ENCODE results near the gene MALAT1.
"Not testable (repeated sequence)": the region's sequence is repeated elsewhere in the genome, so short reads cannot be mapped to it uniquely, and the experiment has no call there.

Gene MALAT1

DNA sequence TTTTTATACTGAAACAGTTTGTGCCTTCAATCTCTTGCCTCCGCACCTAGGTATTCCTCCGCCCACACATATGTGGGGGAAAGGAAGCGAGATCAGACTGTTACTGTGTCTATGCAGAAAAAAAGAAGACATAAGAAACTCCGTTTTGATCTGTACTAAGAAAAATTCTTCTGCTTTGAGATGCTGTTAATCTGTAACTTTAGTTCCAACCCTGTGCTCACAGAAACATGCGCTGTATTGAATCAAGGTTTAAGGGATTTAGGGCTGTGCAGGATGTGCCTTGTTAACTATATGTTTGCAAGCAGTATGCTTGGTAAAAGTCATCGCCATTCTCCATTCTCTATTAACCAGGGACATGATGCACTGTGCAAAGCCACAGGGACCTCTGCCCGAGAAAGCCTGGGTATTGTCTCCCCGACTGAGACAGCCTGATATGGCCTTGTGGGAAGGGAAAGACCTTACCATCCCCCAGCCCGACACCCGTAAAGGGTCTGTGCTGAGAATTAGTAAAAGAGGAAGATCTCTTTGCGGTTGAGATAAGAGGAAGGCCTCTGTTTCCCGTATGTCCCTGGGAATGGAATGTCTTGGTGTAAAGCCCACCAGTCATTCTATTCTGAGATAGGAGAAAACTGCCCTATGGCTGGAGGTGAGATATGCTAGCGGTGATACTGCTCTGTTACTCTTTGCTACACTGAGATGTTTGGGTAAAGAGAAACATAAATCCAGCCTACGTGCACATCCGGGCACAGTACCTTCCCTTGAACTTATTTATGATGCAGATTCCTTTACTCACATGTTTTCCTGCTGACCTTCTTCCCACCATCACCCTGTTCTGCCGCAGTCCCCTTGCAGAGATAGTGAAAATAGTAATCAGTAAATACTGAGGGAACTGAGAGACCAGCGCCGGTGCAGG is 24.1 kb downstream of the MALAT1 start:
- not testable (repeated sequence) for DNase-seq (ENCODE audit: low spot score)

DNA sequence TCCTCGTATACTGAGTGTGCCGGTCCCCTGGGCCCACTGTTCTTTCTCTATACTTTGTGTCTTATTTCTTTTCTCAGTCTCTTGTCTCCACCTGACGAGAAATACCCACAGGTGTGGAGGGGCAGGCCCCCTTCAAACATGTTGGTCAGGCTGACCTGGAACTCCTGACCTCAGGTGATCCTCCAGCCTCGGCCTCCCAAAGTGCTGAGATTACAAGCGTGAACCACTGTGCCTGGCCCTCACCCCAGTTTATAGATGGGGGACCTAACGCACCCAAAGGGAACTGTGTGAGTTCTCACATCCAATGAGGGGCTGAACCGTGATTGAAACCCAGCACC is 24.8 kb downstream of the MALAT1 start:
- DNase-seq (ENCODE audit: low spot score), result not testable (repeated sequence)

DNA sequence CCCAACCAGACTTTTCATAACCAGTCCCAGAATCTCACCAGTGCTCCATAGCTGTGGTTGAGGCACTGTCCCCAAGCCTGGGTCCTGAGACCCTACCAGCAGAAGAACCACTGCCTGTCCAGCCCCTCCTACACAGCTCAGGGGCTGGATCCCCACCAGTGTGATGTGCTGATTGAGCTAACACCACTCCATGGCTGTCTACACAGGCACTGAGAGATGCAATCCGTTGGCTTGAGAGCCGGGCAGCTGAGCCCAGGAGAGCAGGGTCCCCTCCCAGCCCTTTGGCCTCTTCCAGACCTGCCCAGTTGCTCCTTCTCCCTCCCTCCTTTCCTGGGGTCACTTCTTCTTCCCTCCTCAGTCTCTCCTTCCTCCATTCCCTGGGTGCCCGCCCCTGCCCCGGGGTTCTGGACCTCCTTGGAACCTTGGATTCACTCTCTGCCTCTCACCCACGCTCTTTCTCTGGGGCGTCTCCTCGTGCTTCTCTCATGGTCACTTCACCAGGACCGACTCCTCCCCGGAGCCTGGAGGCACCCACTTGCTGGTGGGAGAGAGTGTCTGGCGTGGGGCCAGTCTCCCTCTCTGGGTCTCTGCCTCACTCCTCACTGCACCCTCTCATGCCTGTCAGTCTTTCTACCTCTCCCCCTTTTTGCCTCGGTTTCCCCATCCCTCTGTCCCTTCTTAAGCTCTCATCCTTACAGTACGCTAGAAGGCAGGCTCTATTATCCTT is 25.3 kb downstream of the MALAT1 start:
- no peak for DNase-seq (ENCODE audit: low spot score)

DNA sequence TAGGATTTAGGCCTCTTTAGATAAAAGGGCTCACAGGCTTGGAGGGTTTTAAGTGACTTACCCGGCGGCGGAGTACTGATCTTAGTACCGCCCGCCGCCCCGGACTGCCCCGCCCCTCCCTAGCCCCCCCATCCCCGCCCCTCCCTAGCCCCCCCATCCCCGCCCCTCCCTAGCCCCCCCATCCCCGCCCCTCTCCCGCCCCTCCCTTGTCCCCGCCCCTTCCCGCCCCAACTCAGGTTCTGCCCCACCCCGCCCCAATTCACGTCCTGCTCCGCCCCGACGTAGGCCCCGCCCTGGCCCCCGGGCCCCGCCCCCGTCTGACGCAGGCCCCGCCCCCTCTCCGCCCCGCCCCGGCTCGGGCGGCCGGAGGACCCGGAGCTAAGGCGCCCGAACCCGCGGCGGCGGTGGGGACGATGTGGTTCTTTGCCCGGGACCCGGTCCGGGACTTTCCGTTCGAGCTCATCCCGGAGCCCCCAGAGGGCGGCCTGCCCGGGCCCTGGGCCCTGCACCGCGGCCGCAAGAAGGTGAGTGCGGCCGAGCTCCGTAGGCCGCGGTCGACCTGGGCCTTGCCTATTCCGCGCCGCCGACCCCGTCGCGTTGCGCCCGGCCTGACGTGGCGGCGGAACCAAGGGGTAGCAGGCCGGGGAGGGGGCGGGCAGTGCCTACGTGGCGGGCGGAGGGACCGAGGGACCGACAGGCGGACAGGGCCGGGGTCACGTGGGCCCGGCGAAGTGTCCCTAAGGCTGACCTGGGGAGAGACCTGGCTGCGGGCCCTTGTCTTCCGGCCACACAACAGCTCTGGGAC is 26.1 kb downstream of the MALAT1 start, which contains the start of gene SCYL1:
Gene SCYL1 (plus strand): TSS at position 343 of the 805 bp plus-strand sequence. CDS start 71 bp downstream, at position 414.
- no peak for DNase-seq (ENCODE audit: low spot score)

DNA sequence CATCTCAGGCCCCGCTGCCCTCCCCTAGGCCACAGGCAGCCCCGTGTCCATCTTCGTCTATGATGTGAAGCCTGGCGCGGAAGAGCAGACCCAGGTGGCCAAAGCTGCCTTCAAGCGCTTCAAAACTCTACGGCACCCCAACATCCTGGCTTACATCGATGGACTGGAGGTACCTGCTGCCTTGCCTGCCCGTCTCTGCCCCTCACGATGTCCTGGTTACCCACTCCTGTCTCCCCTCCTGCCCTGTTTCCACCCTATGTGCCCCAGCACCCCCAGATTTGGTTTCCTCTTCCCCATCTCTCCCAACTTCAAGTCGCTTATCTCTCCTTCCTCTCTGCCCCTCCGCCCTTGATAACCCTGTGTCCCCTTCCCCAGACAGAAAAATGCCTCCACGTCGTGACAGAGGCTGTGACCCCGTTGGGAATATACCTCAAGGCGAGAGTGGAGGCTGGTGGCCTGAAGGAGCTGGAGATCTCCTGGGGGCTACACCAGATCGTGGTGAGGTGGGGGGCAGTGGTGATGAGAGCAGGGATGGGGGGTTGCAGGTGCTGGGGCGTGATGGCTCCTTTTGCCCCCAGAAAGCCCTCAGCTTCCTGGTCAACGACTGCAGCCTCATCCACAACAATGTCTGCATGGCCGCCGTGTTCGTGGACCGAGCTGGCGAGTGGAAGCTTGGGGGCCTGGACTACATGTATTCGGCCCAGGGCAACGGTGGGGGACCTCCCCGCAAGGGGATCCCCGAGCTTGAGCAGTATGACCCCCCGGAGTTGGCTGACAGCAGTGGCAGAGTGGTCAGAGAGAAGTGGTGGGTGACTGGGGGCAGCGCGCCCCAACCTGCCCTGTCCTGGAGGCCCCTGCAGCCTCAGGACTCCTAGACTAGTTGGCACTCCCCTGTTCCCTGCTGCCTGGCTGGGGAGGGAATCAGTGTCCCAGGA is 27.0 kb downstream of the MALAT1 start:
- DNase-seq (ENCODE audit: low spot score), result no peak

DNA sequence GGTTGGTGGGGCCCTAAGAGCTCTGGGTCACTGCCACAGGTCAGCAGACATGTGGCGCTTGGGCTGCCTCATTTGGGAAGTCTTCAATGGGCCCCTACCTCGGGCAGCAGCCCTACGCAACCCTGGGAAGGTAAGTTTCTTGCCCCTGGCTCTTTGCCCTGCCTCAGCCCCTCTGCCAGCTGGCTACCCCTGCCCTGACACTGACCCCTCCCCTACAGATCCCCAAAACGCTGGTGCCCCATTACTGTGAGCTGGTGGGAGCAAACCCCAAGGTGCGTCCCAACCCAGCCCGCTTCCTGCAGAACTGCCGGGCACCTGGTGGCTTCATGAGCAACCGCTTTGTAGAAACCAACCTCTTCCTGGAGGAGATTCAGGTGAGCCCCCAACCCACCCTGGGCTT is 27.9 kb downstream of the MALAT1 start:
- DNase-seq (ENCODE audit: low spot score), result no peak

DNA sequence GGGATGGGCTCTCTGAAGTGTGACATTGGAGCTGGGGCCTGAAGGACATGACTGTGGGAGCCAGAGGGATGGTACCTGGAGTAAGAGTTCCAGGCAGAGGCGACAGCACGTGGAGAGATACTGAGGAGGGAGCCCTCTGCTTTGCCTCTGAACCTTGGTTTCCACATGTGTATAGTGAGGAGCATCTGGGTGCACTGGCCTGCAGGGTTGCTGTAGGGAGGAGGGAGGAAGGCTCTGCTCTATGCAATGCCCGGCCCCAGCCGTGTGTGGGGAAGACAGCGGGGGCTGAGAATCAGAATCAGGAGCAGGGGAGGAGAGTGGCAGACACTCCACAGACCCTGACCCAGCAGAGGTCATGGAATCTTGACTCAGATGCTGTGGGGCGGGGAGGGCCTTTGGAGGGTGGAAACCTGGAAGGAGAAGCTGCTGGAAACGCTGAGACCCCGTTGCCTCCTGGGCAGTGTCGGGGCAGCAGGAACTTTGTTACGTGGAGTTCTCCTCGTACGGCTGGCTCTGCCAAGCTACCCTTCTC is 30.0 kb downstream of the MALAT1 start:
- DNase-seq (ENCODE audit: low spot score), result no peak

DNA sequence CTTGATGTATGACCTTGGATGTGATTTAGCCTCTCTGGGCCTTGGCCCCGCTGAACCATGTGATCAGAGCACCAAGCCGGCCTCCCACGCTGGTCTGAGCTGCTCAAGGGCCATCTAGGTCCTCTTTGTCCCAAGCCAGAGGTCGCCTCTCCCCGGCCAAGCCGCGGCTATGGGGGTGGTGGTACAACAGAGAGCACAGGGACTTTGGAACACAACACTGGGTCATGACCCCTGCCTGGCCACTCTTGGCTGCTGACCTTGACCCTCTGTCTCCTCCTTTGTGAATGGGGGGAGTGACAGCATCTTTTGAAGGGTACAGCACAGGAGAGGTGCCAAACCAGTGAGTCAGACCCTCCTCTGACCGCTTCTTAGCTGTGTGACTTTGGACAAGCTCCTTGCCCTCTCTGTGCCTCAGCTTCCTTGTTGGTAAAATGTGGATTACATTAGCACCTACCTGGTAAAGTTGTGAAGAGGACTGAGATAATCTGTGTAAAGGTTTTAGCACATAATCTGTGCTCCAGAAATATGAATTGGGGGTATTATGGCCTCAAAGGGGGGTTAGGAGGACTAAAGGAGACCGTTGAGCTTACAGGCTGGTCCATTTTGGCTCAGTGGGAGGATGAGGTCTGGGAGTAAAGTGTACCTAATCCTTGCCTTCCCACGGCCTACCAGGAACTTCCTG is 30.8 kb downstream of the MALAT1 start:
- DNase-seq (ENCODE audit: low spot score), result no peak

DNA sequence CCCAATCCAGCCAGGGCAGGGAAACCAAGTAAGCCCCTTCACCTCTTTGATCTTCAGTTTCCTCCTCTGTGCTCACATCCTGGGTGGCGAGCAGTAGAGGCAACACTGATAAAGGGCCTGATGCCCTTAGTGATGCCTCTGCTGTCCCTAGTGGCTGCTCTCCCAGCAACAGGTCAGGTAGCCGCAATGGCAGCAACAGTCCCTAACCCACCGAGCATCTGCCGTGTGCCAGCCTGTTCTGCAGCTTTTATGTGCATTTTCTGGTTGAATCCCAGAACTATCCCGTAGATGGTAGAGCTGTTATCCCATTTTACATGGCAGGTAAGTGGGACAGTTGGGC is 31.3 kb downstream of the MALAT1 start:
- no peak for DNase-seq (ENCODE audit: low spot score)

DNA sequence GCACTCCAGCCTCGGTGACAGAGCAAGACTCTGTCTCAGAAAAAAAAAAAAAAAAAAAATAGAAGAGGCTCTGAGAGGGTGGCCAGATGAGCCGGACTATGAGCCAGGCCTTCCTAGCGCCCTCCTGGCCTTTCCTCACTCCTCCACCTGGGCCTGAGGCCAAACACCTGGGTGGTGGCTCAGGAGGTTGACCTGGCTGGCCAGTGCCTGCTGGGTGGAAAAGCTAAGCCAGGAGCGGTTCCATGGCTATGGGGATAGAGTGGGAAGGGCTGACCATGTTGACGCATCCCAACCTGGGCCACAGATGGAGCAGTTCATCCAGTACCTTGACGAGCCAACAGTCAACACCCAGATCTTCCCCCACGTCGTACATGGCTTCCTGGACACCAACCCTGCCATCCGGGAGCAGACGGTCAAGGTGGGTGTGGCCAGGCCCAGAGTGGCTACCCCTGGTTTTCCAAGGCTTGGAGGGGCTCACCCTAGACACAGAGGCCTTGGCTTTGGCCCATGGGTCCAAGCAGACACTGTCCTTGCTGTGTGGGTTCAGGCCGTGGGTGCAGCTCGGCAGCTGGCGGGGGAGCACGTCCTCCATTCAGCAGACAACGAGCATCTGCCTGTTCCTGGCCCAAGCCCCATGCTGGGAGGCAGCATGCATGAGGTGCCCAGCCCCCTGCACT is 33.7 kb downstream of the MALAT1 start:
- DNase-seq (ENCODE audit: low spot score), result no peak

DNA sequence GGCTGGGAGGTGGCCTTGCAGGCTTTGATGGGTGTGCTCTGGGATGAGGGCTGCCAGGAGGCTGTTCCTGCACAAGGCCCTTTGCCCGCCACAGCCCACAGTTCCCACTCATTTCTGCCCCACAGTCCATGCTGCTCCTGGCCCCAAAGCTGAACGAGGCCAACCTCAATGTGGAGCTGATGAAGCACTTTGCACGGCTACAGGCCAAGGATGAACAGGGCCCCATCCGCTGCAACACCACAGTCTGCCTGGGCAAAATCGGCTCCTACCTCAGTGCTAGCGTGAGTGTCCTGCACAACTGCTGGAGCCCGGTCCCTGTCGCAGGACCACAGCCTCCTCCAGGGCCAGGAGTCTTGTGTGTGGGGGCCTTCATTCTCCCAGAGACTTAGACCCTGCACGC is 36.3 kb downstream of the MALAT1 start:
- DNase-seq (ENCODE audit: low spot score), result no peak

DNA sequence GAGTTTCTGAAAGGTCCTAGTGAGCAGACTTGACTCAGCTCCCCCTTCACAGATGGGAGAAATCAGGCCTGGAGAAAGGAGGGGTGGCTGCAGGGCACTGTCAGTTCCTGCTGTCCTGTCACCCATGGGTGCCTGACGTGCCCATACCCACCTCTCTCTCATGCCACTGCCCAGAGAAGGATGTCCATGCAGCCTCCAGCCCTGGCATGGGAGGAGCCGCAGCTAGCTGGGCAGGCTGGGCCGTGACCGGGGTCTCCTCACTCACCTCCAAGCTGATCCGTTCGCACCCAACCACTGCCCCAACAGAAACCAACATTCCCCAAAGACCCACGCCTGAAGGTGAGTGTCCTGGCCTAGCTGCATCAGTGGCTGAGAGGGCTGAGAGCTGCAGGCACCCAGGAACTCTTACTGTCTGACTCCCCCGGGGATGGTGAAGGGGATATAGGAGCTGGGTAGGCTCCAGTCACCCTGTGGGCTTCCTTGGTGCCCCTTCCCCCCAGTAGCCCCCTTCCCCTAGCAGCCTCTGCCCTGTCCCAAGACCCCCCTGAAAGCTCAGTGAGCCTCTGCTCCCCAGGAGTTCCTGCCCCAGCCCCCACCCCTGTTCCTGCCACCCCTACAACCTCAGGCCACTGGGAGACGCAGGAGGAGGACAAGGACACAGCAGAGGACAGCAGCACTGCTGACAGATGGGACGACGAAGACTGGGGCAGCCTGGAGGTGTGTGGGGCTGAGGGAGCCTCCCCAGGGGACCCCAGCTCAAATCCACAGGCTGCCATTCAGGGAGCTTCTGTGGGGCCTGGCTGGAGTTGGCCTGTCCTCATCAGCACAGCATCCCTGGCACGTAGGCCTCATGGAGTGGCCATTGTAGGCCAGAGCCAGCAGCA is 37.8 kb downstream of the MALAT1 start:
- DNase-seq (ENCODE audit: low spot score), result no peak

DNA sequence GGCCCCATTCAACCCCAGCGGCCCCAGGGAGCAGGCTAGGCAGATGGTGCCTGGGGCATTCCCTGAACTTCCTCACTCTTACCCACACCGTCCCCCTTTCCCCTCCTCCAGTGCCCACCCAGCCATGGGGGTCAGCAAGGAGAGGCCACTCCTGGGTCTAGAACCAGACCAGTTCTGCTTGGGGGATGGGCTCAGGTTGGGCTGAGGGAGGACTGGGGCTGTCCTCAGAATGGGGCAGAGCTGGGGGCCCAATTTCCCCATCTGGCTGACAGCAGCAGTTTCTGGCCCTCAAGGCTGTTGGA is 38.4 kb downstream of the MALAT1 start:
- no peak for DNase-seq (ENCODE audit: low spot score)

DNA sequence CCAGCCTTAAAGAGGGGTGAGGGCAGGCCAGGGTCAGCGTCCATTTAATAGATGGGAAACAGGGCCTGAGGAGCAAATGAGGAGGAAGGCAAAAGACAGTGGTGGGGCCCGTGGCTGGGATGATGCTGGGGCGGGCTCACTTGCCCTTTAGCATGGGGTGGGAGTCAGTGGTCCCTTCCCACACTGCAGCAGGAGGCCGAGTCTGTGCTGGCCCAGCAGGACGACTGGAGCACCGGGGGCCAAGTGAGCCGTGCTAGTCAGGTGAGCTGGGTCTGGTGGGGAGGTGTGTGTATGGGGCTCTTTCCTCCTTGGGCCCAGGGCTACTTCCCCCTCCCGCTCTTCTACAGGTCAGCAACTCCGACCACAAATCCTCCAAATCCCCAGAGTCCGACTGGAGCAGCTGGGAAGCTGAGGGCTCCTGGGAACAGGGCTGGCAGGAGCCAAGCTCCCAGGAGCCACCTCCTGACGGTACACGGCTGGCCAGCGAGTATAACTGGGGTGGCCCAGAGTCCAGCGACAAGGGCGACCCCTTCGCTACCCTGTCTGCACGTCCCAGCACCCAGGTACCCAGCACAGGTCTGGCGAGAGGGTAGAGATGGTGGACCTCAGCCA is 38.9 kb downstream of the MALAT1 start:
- DNase-seq (ENCODE audit: low spot score), result no peak

DNA sequence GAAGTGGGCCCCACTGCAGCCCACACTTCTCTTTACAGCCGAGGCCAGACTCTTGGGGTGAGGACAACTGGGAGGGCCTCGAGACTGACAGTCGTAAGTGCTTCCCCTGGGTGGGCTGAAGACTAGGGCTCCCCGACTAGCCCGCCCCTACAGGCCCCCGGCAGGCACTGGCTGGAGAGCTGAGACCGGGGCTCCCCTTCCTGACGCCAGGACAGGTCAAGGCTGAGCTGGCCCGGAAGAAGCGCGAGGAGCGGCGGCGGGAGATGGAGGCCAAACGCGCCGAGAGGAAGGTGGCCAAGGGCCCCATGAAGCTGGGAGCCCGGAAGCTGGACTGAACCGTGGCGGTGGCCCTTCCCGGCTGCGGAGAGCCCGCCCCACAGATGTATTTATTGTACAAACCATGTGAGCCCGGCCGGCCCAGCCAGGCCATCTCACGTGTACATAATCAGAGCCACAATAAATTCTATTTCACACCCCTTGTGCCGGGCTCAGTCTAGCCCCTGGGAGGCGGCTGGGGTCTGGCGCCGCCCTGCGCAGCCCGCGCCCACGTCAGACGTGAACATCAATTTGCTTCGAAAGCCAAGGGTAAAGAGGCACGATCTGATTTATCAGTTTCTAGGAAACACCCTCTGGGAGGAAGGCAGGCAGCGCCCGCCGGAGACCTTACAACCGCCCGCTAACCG is 39.5 kb downstream of the MALAT1 start:
- DNase-seq (ENCODE audit: low spot score), result no peak

DNA sequence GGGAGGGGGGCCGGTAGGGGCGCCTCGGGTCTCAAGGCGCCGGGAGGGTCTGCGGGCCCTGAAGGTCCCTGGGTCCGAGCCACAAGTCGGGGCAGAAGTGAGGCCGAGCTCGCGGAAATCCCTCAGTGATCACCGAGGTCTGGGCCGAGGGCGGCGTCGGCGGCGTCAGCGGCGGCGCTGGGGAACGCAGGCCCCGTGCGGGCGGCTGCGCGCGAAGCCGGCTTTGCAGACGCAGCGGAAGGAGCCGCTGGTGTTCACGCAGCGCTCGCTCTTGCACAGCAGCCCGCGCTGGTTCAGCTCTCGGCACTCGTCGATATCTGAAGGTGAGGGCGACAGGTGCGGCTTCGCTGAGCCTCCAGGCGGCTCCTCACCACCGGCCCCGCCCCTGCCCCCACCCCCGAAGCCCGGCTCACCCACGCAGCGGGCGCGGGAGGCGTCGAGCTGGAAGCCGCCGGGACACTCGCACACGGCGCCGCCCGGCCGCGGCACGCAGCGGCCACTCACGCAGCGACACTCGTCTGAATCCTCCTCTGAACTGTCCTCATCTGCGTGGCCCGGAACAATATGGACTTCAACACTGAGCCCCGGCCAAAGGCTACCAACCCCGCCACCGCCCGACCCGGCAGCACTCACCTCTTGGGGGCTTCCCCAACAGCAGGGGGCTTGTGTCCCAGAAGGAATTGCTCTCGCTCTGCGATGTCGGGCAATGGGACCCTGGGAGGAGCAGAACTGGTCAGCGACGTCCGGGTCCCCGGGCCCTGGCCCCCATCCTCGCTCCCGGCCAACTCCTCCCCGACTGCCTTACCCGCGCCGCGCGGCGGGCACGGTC is 40.3 kb downstream of the MALAT1 start:
- no peak for DNase-seq (ENCODE audit: low spot score)

DNA sequence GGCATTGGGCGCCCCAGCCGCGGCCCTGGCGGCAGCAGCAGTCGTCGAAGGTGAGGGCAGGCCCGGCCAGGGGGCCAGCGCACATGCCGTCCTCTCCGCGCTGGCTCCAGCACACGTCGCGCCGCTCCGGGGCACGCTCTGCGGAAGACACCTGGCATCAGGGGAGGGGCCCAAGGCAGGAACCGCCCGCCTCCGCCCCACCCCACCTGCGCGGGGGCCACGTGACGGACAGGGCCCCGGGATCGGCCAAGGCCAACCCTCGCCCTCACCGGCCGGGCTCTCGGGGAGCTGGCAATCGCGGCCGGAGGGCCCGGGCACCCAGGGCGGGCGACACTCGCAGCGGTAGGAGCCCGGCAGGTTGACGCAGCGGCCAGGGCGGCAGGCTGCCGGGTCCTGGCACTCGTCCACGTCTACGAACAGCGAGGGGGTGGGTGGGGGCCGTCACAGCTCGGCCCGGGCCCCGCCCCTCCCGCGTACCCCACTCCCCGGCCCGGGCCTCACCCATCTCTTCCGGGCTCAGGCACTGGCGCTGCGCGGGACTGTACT is 41.0 kb downstream of the MALAT1 start:
- no peak for DNase-seq (ENCODE audit: low spot score)
